Keratinocyte (primary cell): ENCODE data around the gene HNF1B. TPM values are rescaled to one million over a fixed set of nuclear protein-coding genes. Genes with fewer than 3 reads are reported as not detected.

Source experiments
- DNase-seq: peaks from one replicate; pipeline ENCODE4 v3.0.0-alpha.2; 2011; ENCODE audit warnings: low read depth, missing footprints, low spot score
- FAIRE-seq: peaks from 2 replicates; lab custom pipeline; 2011; peaks lifted over from hg19 to GRCh38; lab: Jason Lieb, UNC
- H2AFZ ChIP-seq: 2 replicates; pipeline ENCODE4 v1.6.0; 2012; ENCODE audit warnings: low read length, control low read depth, inconsistent platforms; ENCODE audit not compliant: control insufficient read depth
- H3K27ac ChIP-seq: 2 replicates; pipeline ENCODE4 v1.5.1; 2011; ENCODE audit warnings: low read length; ENCODE audit not compliant: control insufficient read depth, insufficient read depth
- H3K27me3 ChIP-seq: 3 replicates; pipeline ENCODE4 v1.6.0; 2011; ENCODE audit warnings: low read length; ENCODE audit not compliant: control insufficient read depth, insufficient read depth; ENCODE audit errors: extremely low read depth
- H3K36me3 ChIP-seq, 2 experiments: 2 replicates in 1 of 2; 3 replicates in 1 of 2; pipeline ENCODE4 v1.5.1; 2011; ENCODE audit warnings: low read length in 2 of 2, mild to moderate bottlenecking in 1 of 2; ENCODE audit not compliant: control insufficient read depth in 2 of 2, insufficient read depth in 2 of 2; ENCODE audit errors: extremely low read depth in 1 of 2
- H3K4me1 ChIP-seq: 3 replicates; pipeline ENCODE4 v1.5.1; 2011; ENCODE audit warnings: low read length; ENCODE audit not compliant: control insufficient read depth, insufficient read depth; ENCODE audit errors: extremely low read depth
- H3K4me2 ChIP-seq: 3 replicates; pipeline ENCODE4 v1.6.0; 2011; ENCODE audit warnings: low read depth, low read length; ENCODE audit not compliant: control insufficient read depth, insufficient read depth; ENCODE audit errors: extremely low read depth
- H3K4me3 ChIP-seq, 3 experiments: fragments of 200-600 bp in 1 of 3; sonication (generic) in 1 of 3; 2 replicates in 2 of 3; 3 replicates in 1 of 3; pipeline ENCODE4 v1.5.1; 2011 to 2016; ENCODE audit warnings: low read length in 3 of 3, mild to moderate bottlenecking in 3 of 3, control low read depth in 2 of 3, inconsistent platforms in 1 of 3, low read depth in 1 of 3, mixed read lengths in 1 of 3, mixed run types in 1 of 3, moderate library complexity in 1 of 3; ENCODE audit not compliant: control insufficient read depth in 2 of 3, insufficient read depth in 2 of 3; ENCODE audit errors: extremely low read depth in 1 of 3
- H3K79me2 ChIP-seq: 2 replicates; pipeline ENCODE4 v1.6.0; 2012; ENCODE audit warnings: low read length; ENCODE audit not compliant: control insufficient read depth, insufficient read depth
- H3K9ac ChIP-seq: 3 replicates; pipeline ENCODE4 v1.6.0; 2011; ENCODE audit warnings: low read length; ENCODE audit not compliant: control insufficient read depth, insufficient read depth; ENCODE audit errors: extremely low read depth
- H3K9me1 ChIP-seq: 3 replicates; pipeline ENCODE4 v1.6.0; 2011; ENCODE audit warnings: low read length; ENCODE audit not compliant: control insufficient read depth, insufficient read depth; ENCODE audit errors: extremely low read depth
- H3K9me3 ChIP-seq: 2 replicates; pipeline ENCODE4 v1.5.1; 2012; ENCODE audit warnings: low read depth, low read length; ENCODE audit not compliant: control insufficient read depth
- H4K20me1 ChIP-seq: 3 replicates; pipeline ENCODE4 v1.6.0; 2011; ENCODE audit warnings: low read length; ENCODE audit not compliant: control insufficient read depth, insufficient read depth; ENCODE audit errors: extremely low read depth
- EZH2 ChIP-seq: IDR thresholded peaks from one replicate; pipeline ENCODE4 v1.6.1; 2012; ENCODE audit warnings: inconsistent platforms, mild to moderate bottlenecking, low read length, moderate library complexity
- dilution Hi-C: fragments of 300-500 bp; cut with MboI; formaldehyde crosslinking; loops from one replicate; pipeline ENCODE4 v1.7.0; 2020; ENCODE audit warnings: low sequenced_read_pairs; ENCODE audit not compliant: extremely low pct_ligation_motif_present
- polyA plus RNA-seq, 5 experiments: library from polyadenylated mRNA; depleted of rRNA in 3 of 5; stranded (reverse) in 3 of 5; stranded (forward) in 1 of 5; unstranded in 1 of 5; fragments of >200 nt; gene quantifications; 1 replicate in 1 of 5; 2 replicates in 3 of 5; 3 replicates in 1 of 5; pipeline versions ENCODE4 v1.2.1 to v1.2.3, GENCODE V29; 2011 to 2012; ENCODE audit warnings: missing spikeins in 2 of 5, low read depth in 1 of 5, low replicate concordance in 1 of 5
- TF ChIP-seq, protein P1 (sequence below), 3 experiments: IDR thresholded peaks in 1 of 3; conservative IDR thresholded peaks in 1 of 3; optimal IDR thresholded peaks in 1 of 3; 2 replicates in 2 of 3; 3 replicates in 1 of 3; pipeline versions ENCODE3 to v1.5.1; 2011; ENCODE audit warnings: low read length in 3 of 3, mild to moderate bottlenecking in 3 of 3, moderate library complexity in 2 of 3, control low read depth in 1 of 3, inconsistent platforms in 1 of 3; ENCODE audit not compliant: insufficient read depth in 2 of 3; ENCODE audit errors: extremely low read depth in 1 of 3

HNF1B gene
- polyA plus RNA-seq, 1 donor (not counting 4 experiments of a cell fraction or from before 2014, with no cell fraction given), result not detected

DNA sequence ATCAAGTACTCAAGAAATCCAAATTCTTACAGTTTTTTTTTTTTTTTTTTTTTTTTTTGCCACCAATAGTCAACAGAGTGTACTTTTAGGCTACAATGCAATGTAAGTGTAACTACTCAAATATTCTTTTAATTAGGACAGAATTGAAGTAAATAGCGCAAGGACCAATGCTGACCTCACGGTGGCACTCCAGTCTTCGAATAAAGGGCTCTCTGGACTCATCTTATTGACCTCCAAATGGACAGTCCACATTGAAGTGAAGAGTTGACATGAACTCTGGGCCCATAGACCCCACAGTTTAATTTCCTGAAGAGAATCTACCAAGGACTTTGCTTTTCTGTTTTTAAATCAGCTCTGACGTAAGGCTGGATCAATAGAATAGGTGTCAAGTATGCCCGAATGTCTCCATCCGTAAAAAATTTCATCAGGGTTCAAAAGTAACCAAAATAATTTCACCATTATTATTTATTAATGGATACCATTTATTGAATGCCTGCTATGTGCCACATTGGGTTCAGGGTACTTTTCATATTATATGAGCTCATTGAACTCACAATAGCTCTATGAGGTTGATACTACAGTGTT is 94.3 kb downstream of the HNF1B start:
- no peak overlapping the region for H3K4me2 ChIP-seq
- no peaks in the 10 kb centered on the region for H3K9me3 ChIP-seq
- H3K36me3 ChIP-seq, result no peaks in the 10 kb centered on the region
- no peak overlapping the region for H3K9ac ChIP-seq
- dilution Hi-C loops, result no loop called here
- H4K20me1 ChIP-seq, result no peaks in the 10 kb centered on the region
- H3K27ac ChIP-seq, result no peak overlapping the region
- no peaks in the 10 kb centered on the region for H3K9me1 ChIP-seq
- H3K4me1 ChIP-seq, result peaks cover 11% of the 10 kb centered on the region
- H3K79me2 ChIP-seq, result no peaks in the 10 kb centered on the region
- H3K27me3 ChIP-seq, result no peaks in the 10 kb centered on the region
- DNase-seq (no peak), FAIRE-seq (no peak)
- no peak overlapping the region for H2AFZ ChIP-seq
- TF ChIP-seq, protein P1, sequence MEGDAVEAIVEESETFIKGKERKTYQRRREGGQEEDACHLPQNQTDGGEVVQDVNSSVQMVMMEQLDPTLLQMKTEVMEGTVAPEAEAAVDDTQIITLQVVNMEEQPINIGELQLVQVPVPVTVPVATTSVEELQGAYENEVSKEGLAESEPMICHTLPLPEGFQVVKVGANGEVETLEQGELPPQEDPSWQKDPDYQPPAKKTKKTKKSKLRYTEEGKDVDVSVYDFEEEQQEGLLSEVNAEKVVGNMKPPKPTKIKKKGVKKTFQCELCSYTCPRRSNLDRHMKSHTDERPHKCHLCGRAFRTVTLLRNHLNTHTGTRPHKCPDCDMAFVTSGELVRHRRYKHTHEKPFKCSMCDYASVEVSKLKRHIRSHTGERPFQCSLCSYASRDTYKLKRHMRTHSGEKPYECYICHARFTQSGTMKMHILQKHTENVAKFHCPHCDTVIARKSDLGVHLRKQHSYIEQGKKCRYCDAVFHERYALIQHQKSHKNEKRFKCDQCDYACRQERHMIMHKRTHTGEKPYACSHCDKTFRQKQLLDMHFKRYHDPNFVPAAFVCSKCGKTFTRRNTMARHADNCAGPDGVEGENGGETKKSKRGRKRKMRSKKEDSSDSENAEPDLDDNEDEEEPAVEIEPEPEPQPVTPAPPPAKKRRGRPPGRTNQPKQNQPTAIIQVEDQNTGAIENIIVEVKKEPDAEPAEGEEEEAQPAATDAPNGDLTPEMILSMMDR (optimal IDR thresholded peaks at IDR 0.05 in 1 of 3, IDR thresholded peaks at IDR 0.05 in 1 of 3, conservative IDR thresholded peaks at IDR 0.05 in 1 of 3; ENCODE audit: extremely low read depth in 1 of 3, insufficient read depth in 2 of 3, low read length in 3 of 3), result peak; percentile 37 to 76 (median 57)
- no peak for TF ChIP-seq EZH2
- H3K4me3 ChIP-seq, result no peak overlapping the region

DNA sequence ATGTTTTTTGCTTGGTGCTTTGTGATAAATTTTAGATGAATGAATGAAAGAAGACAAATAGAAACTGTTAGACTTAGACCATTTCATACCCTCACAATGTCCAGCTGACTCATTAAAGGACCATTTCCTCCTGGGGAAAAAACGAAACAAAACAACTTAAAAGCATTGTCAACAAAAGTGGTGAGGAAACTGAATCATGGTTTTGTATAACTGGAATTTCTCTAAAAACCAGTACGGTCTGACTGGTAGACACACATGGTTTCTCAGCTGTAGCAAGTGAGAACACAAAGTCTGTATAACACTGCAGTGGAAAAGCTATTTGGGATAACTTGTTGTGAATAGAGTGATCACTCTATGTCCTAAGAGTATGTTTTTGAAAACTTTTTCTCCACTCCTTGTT is 96.3 kb downstream of the HNF1B start:
- H3K9me3 ChIP-seq, result no peaks in the 10 kb centered on the region
- TF ChIP-seq, protein P1 (optimal IDR thresholded peaks at IDR 0.05 in 1 of 3, IDR thresholded peaks at IDR 0.05 in 1 of 3, conservative IDR thresholded peaks at IDR 0.05 in 1 of 3; ENCODE audit: extremely low read depth in 1 of 3, insufficient read depth in 2 of 3, low read length in 3 of 3), result no peak
- no peak for TF ChIP-seq EZH2
- dilution Hi-C loops, result no loop called here
- H3K9ac ChIP-seq, result no peak overlapping the region
- DNase-seq (no peak), FAIRE-seq (no peak)
- peak overlapping the region; percentile 67 for H2AFZ ChIP-seq
- H3K36me3 ChIP-seq, result no peaks in the 10 kb centered on the region
- H3K27ac ChIP-seq, result no peak overlapping the region
- H3K4me3 ChIP-seq, result no peak overlapping the region
- no peaks in the 10 kb centered on the region for H3K79me2 ChIP-seq
- H3K27me3 ChIP-seq, result no peaks in the 10 kb centered on the region
- H3K9me1 ChIP-seq, result no peaks in the 10 kb centered on the region
- H3K4me2 ChIP-seq, result peak overlapping the region; percentile 57
- H3K4me1 ChIP-seq, result peaks cover 21% of the 10 kb centered on the region
- no peaks in the 10 kb centered on the region for H4K20me1 ChIP-seq
